ENCODE data around the gene TRIM8.
"Not testable (repeated sequence)": the region's sequence is repeated elsewhere in the genome, so short reads cannot be mapped to it uniquely, and the experiment has no call there.

The TRIM8 gene

GRCh38 chr10:102650655-102651454 is 6.6 kb downstream of the TRIM8 start:
- no peak for DNase-seq (ENCODE audit: low read depth)

GRCh38 chr10:102651455-102652169 is 7.3 kb downstream of the TRIM8 start:
- no peak for DNase-seq (ENCODE audit: low read depth)

GRCh38 chr10:102652170-102652916 is 8.1 kb downstream of the TRIM8 start:
- no peak for DNase-seq (ENCODE audit: low read depth)

DNA sequence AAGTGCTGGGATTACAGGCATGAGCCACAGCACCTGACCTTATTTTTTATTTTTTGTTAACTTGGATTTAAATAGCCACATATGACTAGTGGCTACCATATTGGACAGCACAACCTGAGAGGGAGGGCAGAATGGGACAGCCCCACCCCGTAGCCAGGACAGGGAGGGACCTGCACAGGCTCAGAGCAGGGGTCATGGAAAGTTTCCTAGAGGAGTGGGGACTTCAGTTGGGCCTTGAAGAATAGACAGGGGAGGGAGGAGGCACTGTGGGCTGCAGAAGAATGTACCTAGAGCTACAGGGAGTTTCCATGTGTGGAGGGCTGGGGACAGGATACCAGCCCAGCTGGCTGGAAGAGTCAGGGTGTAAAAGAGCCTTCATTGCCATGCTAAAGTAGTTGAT is 8.8 kb downstream of the TRIM8 start:
- no peak for DNase-seq (ENCODE audit: low read depth)

DNA sequence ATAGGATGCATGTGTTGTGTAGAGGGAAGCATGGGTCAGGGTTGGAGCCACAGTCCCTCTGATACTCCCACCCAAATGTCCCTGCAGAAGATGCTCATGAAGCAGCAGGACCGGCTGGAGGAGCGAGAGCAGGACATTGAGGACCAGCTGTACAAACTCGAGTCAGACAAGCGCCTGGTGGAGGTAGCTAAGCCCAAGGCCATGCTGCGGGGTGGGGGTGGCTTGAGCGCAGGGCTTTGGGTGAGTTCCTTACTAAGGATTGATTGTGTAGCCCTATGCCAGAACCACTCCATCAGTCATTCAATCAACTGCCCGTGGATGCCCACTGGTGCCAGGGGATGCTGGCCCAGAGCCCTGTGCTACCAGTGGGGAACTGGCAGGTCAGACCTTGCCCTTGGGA is 10.3 kb downstream of the TRIM8 start:
- no peak for DNase-seq (ENCODE audit: low read depth)

DNA sequence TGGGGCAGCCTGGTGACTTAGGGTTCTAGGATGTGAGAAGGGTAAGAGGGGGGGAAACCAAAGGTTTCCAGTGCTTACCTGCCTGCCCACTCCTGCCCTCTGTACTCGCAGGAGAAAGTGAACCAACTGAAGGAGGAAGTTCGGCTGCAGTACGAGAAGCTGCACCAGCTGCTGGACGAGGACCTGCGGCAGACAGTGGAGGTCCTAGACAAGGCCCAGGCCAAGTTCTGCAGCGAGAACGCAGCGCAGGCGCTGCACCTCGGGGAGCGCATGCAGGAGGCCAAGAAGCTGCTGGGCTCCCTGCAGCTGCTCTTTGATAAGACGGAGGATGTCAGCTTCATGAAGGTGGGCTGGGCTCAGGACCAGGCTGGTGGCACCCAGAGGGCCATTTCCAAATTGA is 10.7 kb downstream of the TRIM8 start:
- no peak for DNase-seq (ENCODE audit: low read depth)

- no peak for DNase-seq (ENCODE audit: low read depth)
Observed at GRCh38 chr10:102656026-102656425, 11.7 kb downstream of the TRIM8 start.

- no peak for DNase-seq (ENCODE audit: low read depth)
Observed at GRCh38 chr10:102656791-102657371, 12.6 kb downstream of the TRIM8 start.

- no peak for DNase-seq (ENCODE audit: low read depth)
Observed at GRCh38 chr10:102657451-102657850, 13.2 kb downstream of the TRIM8 start.

- no peak for DNase-seq (ENCODE audit: low read depth)
Observed at GRCh38 chr10:102657984-102658724, 13.9 kb downstream of the TRIM8 start.

DNA sequence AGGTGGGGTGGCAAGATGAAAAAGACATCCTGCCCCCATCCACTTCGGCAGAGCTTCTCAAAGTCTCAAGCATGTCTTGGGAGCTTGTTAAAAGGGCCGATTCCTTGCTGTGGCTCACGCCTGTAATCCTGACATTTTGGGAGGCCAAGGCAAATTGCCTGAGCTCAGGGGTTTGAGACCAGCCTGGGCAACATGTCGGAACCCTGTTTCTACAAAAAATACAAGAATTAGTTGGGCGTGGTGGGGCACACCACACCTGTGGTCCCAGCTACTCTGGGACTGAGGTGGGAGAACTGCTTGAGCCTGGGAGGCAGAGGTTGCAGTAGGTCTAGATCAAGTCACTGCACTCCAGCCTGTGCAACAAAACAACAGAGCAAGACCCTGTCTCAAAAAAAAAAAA is 14.5 kb downstream of the TRIM8 start:
- no peak for DNase-seq (ENCODE audit: low read depth)

GRCh38 chr10:102660888-102661657 is 16.8 kb downstream of the TRIM8 start:
- peak; percentile 56 for DNase-seq (ENCODE audit: low read depth)

DNA sequence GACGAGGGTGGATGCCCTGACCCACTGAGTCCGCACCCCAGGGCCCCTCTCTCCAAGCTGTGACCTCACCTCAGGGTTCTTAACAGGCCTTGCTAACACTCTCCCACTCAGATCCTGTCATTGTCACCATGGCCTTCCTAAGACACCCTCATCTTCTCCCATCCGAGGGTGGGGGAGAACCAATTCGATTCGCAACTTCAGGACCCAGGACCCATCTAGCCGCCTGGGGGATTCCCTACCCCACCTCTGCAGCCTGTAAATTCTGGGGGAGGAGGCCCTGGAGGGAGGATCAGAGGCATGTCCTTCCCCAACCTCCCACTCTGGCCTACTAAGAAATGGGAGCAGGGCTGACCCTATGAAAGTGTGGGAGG is 17.4 kb downstream of the TRIM8 start:
- DNase-seq (ENCODE audit: low read depth) = no peak

DNA sequence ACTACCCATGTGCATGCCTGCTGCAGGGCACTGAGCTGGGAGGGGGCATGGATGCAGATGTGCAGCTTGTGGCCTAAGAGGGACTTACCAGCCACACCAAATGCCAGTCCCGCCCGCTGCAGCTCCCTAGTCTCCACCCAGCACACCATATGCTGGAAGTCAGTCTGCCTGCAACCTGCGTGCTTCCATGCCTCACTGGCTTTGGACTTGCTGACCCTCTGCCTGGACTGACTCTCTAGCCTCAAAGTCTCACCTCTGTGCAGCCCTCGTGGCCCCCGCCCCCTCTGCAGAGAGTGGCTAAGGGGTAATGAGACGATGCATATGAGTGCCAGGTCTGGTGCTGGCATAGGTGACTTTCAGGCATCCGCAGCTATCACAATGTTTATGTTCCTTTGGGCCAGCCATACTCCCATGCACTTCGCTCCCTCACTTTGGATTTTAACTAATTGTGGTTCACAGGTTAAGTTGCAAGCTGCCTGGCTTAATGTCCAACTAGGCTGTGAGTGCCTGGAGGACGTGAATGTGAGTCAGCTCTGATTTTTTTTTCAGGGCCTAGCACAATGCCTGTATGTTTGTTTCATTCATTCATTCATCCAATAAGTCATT is 21.7 kb downstream of the TRIM8 start:
- DNase-seq (ENCODE audit: low read depth) = no peak

GRCh38 chr10:102667411-102667810 is 23.1 kb downstream of the TRIM8 start:
- DNase-seq (ENCODE audit: low read depth) = not testable (repeated sequence)

GRCh38 chr10:102668326-102669107 is 24.2 kb downstream of the TRIM8 start:
- no peak for DNase-seq (ENCODE audit: low read depth)

- DNase-seq (ENCODE audit: low read depth) = no peak
Observed at GRCh38 chr10:102669206-102670064, 25.2 kb downstream of the TRIM8 start.

GRCh38 chr10:102670065-102670670 is 25.9 kb downstream of the TRIM8 start:
- DNase-seq (ENCODE audit: low read depth) = no peak
